Transverse colon (tissue), 4 donors: ENCODE data around the gene VEGFC. TPM values are rescaled to one million over a fixed set of nuclear protein-coding genes. Genes with fewer than 3 reads are reported as not detected.

ENCODE experiments used
- DNase-seq: peaks from one replicate; pipeline ENCODE4 v3.0.0-alpha.2; 2019
- H3K27ac ChIP-seq, 4 donors: fragments of 200-600 bp; sonication (generic); 2 replicates each; pipeline ENCODE4 v1.5.1; 2016 to 2018; ENCODE audit warnings: inconsistent platforms in 4 of 4
- H3K27me3 ChIP-seq: fragments of 200-600 bp; sonication (generic); 2 replicates; pipeline ENCODE4 v1.5.1; 2017; ENCODE audit warnings: inconsistent platforms
- H3K36me3 ChIP-seq, 4 donors: fragments of 200-600 bp; sonication (generic); 2 replicates each; pipeline ENCODE4 v1.5.1; 2017 to 2019; ENCODE audit warnings: inconsistent platforms in 4 of 4
- H3K4me1 ChIP-seq, 4 donors: fragments of 200-600 bp; sonication (generic); 2 replicates each; pipeline ENCODE4 v1.5.1; 2017 to 2020; ENCODE audit warnings: inconsistent platforms in 4 of 4
- H3K4me3 ChIP-seq, 4 donors: fragments of 200-600 bp; sonication (generic); 1 replicate in 1 of 4; 2 replicates in 3 of 4; pipeline versions ENCODE4 v1.5.1 to v1.6.1; 2017 to 2019; ENCODE audit warnings: inconsistent platforms in 4 of 4
- H3K9me3 ChIP-seq, 2 donors: fragments of 200-600 bp; sonication (generic); 2 replicates each; pipeline ENCODE4 v1.5.1; 2017 to 2019; ENCODE audit warnings: inconsistent platforms in 2 of 2
- EP300 ChIP-seq: sonication (generic); formaldehyde crosslinking; IDR thresholded peaks from one replicate; pipeline ENCODE4 v1.6.1; 2017; ENCODE audit warnings: antibody characterized with exemption, low read depth
- POLR2A ChIP-seq: fragments of 450-650 bp; IDR thresholded peaks from one replicate; pipeline ENCODE4 v1.6.1; 2016; ENCODE audit warnings: antibody characterized with exemption, mild to moderate bottlenecking, moderate library complexity
- POLR2AphosphoS5 ChIP-seq, 3 donors: sonication (generic); formaldehyde crosslinking; IDR thresholded peaks; one replicate each; pipeline ENCODE4 v1.6.1; 2016; ENCODE audit warnings: antibody characterized with exemption in 3 of 3
- WGBS, 2 donors: methylation state at CpG; one replicate each; pipeline ENCODE4 v1.1.5; 2018; ENCODE audit warnings: low coverage in 1 of 2; 5-methylcytosine and 5-hydroxymethylcytosine counted together
- in situ Hi-C, 4 donors: fragments of 200-750 bp; cut with MboI; loops; one replicate each; pipeline versions ENCODE4 v1.15.0 to v1.15.1; 2017; ENCODE audit warnings: low sequenced_read_pairs in 3 of 4, low pct_ligation_motif_present in 1 of 4, low pct_unique_long_range_greater_than_20kb in 1 of 4
- intact Hi-C: fragments of 100-400 bp; cut with DNase I; formaldehyde crosslinking; loops from one replicate; pipeline ENCODE4 v1.15.1; 2023; ENCODE audit warnings: low total_unique reads
- total RNA-seq, 4 donors: library from RNA; depleted of rRNA; stranded (reverse); fragments of >200 nt; gene quantifications; one replicate each; pipeline ENCODE4 v1.1.0, GENCODE V29; 2016
- TF ChIP-seq, protein P1 (sequence below), 5 experiments: fragments of 200-600 bp in 3 of 5; fragments of 450-650 bp in 2 of 5; sonication (generic) in 3 of 5; IDR thresholded peaks; 1 replicate in 2 of 5; 2 replicates in 3 of 5; pipeline ENCODE4 v1.5.1; 2016 to 2017; ENCODE audit warnings: antibody characterized with exemption in 5 of 5, inconsistent platforms in 3 of 5, mild to moderate bottlenecking in 2 of 5, moderate library complexity in 1 of 5

The VEGFC gene
- total RNA-seq, 4 donors from 2014 or later = 1.2 to 2.9 (median 2.2) TPM; not detected in 1

DNA sequence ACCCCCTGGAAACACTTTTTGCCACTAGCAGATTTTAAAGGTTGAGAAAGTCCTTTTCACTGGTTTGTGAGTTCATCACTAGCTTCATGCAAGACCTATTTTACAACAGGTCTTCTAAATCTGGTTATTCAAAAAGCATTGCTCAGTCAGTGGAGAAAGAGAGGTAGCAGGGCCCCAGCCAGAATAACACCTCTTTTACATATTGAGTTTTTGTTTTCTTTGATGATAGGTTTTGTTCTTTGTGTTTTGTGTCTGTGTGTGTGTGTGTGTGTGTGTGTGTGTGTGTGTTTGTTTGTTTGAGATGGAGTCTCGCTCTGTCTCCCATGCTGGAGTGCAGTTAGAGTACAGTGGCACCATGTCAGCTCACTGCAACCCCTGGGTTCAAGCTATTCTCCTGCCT is 2.7 kb upstream of the VEGFC start:
- in situ Hi-C loops = no loop called here
- intact Hi-C loops = no loop called here

DNA sequence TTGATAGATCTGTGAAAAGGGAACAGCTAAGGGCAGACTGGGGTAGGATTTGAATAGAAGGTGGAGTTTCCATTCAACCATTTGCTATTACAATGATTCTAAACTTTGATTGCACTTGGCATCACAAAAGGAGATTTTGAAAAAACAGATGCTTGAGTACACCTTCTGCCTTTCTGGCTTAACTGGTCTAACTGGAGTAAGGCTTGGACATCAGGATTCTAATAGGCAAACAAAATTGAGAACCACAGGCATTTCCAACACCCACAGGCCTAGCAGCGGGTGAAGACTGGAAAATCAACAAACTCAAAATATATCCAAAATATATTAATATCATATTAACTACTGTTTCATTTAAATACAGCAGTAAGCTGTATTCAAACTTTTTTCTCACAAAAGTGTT is 1.9 kb upstream of the VEGFC start:
- TF ChIP-seq, protein P1, sequence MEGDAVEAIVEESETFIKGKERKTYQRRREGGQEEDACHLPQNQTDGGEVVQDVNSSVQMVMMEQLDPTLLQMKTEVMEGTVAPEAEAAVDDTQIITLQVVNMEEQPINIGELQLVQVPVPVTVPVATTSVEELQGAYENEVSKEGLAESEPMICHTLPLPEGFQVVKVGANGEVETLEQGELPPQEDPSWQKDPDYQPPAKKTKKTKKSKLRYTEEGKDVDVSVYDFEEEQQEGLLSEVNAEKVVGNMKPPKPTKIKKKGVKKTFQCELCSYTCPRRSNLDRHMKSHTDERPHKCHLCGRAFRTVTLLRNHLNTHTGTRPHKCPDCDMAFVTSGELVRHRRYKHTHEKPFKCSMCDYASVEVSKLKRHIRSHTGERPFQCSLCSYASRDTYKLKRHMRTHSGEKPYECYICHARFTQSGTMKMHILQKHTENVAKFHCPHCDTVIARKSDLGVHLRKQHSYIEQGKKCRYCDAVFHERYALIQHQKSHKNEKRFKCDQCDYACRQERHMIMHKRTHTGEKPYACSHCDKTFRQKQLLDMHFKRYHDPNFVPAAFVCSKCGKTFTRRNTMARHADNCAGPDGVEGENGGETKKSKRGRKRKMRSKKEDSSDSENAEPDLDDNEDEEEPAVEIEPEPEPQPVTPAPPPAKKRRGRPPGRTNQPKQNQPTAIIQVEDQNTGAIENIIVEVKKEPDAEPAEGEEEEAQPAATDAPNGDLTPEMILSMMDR (IDR thresholded peaks at IDR 0.05) = no peak
- TF ChIP-seq EP300 (no peak), POLR2AphosphoS5 (IDR thresholded peaks at IDR 0.05) (no peak), POLR2A (no peak)
- DNase-seq = no peak
- Histone ChIP-seq H3K4me1 (peaks cover 0 to 16% (median 6%) of the 10 kb centered on the region in 4 donors), H3K27ac (no peak overlapping the region), H3K9me3 (no peaks in the 10 kb centered on the region), H3K27me3 (peaks cover 39% of the 10 kb centered on the region), H3K36me3 (no peaks in the 10 kb centered on the region), H3K4me3 (no peak overlapping the region)
- intact Hi-C loops (no loop called here), in situ Hi-C loops (no loop called here)
- WGBS, 2 donors = 63 to 81% methylated on average over 1 of the region's 1 CpG

More for the DNA sequence above, 2.7 kb upstream of the VEGFC start:
- DNase-seq = no peak
- no peak overlapping the region for H3K4me3 ChIP-seq
- H3K9me3 ChIP-seq = no peaks in the 10 kb centered on the region
- WGBS, 2 donors = 79% methylated on average over 1 of the region's 1 CpG; no CpG with 5 or more reads in 1 of the 2 donors
- H3K36me3 ChIP-seq = no peaks in the 10 kb centered on the region
- peaks cover 0 to 16% (median 6%) of the 10 kb centered on the region in 4 donors for H3K4me1 ChIP-seq
- no peak overlapping the region for H3K27ac ChIP-seq
- H3K27me3 ChIP-seq = peaks cover 35% of the 10 kb centered on the region
- TF ChIP-seq EP300 (no peak), POLR2A (no peak), POLR2AphosphoS5 (IDR thresholded peaks at IDR 0.05) (no peak)
- TF ChIP-seq, protein P1 (IDR thresholded peaks at IDR 0.05) = no peak

DNA sequence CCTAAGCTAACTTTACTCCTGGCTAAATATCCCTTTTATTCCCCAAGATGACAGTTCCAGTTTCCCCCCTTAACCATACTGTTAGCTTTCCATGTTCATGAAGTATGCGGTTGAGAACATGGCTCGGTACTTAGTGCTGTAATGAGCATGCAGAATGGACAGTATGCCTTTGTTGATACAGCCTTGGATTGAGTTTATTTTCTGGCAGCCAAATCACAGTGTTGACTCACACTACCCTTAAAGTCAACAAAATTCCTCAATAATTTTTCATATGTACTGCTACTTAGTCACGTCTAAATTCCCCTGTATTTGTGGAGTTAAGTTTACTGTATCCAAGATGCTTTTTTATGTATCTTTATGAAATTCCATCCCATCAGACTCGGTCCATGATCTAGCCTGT is 1.4 kb upstream of the VEGFC start:
- Histone ChIP-seq H3K36me3 (no peaks in the 10 kb centered on the region), H3K9me3 (no peaks in the 10 kb centered on the region), H3K4me3 (no peak overlapping the region), H3K27ac (no peak overlapping the region), H3K27me3 (peaks cover 41% of the 10 kb centered on the region), H3K4me1 (peaks cover 0 to 16% (median 6%) of the 10 kb centered on the region in 4 donors)
- in situ Hi-C loops = no loop called here
- intact Hi-C loops = no loop called here
- TF ChIP-seq POLR2AphosphoS5 (IDR thresholded peaks at IDR 0.05) = no peak
- no peak for TF ChIP-seq POLR2A
- WGBS, 2 donors = 48 to 64% methylated on average over 3 to 4 of the region's 4 CpGs
- no peak for DNase-seq

DNA sequence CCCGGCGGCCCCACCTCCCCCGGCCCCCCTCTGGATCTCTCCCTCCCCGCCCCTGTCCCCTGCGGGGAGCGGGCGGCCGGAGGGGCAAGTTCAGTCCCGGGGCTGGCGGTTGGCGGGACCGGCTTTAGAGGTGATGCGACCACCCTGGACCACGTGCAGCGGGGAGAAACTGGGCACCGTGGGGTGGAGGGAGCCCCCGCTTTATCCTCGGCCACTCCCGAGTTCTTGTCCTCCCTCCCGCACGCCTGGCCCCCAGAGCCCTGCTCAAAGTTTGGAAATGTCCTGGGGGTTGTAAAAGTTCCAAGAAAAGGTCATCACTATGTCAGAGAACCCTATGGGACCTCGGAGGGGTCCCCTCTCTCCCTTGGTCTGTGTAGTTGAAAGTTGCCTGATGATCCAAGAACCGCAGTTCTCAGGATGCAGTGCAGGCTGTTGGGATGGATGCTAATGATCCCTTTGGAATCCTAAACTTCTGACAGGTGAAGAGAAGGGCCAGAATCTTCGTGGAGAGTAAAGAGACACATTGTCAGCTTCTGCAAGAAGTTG is 411 bp upstream of the VEGFC start:
- in situ Hi-C loops = no loop called here
- 17 to 20% methylated on average over 1 to 20 of the region's 24 CpGs for WGBS, 2 donors
- intact Hi-C loops = no loop called here

More for the DNA sequence above, 411 bp upstream of the VEGFC start:
- no peaks in the 10 kb centered on the region for H3K9me3 ChIP-seq
- peaks cover 45% of the 10 kb centered on the region for H3K27me3 ChIP-seq
- peak overlapping the region in 1 of 4 donors; percentile 49 for H3K27ac ChIP-seq
- H3K4me1 ChIP-seq = peaks cover 0 to 16% (median 6%) of the 10 kb centered on the region in 4 donors
- TF ChIP-seq POLR2AphosphoS5 (IDR thresholded peaks at IDR 0.05) = no peak
- TF ChIP-seq POLR2A = no peak
- TF ChIP-seq, protein P1 (IDR thresholded peaks at IDR 0.05) = no peak
- peak overlapping the region in 3 of 4 donors; percentile 48 to 57 (median 50) for H3K4me3 ChIP-seq
- no peaks in the 10 kb centered on the region for H3K36me3 ChIP-seq
- no peak for DNase-seq
